Fibroblast of pulmonary artery (primary cell): Measurements from ENCODE around the gene SLC25A20.

Source experiments
- DNase-seq: peaks from one replicate; pipeline ENCODE4 v3.0.0-alpha.2; 2010; ENCODE audit warnings: low read depth
- H3K4me3 ChIP-seq: replicated peaks from 2 replicates; pipeline ENCODE4 v1.5.1; 2011; ENCODE audit warnings: low read depth, mild to moderate bottlenecking, control low read depth, low read length, moderate library complexity
- TF ChIP-seq, protein P1 (sequence below): IDR thresholded peaks from 2 replicates; pipeline ENCODE4 v1.5.1; 2011; ENCODE audit warnings: mild to moderate bottlenecking, control low read depth, low read length, inconsistent platforms; ENCODE audit errors: missing control alignments

The SLC25A20 gene

DNA sequence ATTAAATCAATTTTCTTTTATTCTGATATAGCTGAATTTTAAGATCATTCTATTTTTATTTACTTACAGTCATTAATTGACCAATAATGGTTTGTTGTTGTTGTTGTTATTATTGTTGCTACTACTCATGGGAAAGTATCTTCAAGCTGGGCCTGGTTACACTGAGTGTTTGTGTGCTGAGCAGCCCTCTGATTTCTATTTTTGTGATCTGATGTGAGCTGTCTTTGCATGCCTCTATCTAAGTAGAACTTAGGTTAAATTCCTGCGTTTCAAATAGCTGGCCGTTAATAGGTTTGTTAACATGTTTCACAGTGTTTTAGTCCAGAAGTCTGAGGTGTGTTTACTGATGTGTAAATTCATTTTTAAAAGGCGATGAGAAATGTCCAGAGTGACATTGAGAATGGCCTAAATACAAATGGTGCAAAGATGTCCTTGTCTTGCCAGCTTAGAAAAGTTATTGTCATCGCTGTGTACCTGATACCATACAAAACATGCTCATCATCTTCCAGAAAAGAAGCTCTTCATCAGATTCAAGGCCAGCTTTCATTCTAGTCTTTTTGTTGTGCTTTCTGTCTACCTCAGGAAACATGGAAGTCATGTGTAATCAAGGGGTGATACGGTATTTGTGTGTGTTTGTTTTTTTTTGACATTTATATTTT, 35.8 kb upstream of the SLC25A20 start:
- TF ChIP-seq, protein P1, sequence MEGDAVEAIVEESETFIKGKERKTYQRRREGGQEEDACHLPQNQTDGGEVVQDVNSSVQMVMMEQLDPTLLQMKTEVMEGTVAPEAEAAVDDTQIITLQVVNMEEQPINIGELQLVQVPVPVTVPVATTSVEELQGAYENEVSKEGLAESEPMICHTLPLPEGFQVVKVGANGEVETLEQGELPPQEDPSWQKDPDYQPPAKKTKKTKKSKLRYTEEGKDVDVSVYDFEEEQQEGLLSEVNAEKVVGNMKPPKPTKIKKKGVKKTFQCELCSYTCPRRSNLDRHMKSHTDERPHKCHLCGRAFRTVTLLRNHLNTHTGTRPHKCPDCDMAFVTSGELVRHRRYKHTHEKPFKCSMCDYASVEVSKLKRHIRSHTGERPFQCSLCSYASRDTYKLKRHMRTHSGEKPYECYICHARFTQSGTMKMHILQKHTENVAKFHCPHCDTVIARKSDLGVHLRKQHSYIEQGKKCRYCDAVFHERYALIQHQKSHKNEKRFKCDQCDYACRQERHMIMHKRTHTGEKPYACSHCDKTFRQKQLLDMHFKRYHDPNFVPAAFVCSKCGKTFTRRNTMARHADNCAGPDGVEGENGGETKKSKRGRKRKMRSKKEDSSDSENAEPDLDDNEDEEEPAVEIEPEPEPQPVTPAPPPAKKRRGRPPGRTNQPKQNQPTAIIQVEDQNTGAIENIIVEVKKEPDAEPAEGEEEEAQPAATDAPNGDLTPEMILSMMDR = no peak
- H3K4me3 ChIP-seq = no peak overlapping the region
- DNase-seq = no peak

DNA sequence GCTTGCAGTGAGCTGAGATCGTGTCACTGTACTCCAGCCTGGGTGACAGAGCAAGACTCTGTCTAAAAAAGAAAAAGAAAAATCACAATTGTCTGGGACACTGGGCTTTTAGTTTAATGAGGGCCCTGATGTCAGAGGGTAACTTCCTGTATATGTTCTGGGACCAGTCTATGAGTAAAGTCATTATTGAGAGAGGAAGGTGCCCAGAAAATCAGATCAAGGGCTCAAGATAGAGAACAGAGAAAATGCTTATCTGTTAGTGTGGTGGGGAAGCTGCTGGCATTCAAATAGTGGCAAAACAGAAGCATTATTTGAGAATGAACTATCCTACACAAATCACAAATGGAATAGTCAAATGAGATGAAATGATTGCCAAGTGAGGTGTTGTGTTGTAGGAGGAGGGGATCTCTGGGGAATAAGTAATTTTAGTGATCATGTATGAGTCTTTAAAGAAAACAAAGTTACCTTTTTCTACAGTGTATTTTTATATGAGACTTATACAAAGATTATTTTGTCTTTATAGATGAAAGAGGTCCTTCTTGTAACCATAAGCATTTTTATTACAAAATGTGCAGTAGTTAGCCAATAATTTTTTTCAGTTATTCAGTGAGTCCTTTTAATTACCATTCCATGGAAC, 33.4 kb upstream of the SLC25A20 start:
- TF ChIP-seq, protein P1 = no peak
- no peak overlapping the region for H3K4me3 ChIP-seq
- no peak for DNase-seq

DNA sequence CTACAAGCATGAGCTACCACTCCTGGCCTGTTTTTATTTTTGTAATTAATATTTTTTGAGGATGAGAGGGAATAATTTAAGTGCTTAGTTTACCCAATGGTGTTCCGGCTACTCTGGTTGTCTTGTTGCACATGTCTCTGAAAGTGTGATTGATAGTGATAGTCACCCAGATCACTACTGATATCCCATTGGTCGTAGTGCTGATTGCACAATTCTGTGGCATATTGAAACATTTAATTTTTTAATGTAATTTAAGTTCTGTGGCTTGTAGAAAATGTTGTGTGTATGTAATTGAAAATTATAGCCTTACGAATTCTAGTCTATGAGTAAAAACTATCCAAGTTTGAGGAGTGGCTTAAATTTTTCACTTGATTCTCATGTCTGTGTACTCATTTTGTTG, 31.9 kb upstream of the SLC25A20 start:
- H3K4me3 ChIP-seq = no peak overlapping the region

DNA sequence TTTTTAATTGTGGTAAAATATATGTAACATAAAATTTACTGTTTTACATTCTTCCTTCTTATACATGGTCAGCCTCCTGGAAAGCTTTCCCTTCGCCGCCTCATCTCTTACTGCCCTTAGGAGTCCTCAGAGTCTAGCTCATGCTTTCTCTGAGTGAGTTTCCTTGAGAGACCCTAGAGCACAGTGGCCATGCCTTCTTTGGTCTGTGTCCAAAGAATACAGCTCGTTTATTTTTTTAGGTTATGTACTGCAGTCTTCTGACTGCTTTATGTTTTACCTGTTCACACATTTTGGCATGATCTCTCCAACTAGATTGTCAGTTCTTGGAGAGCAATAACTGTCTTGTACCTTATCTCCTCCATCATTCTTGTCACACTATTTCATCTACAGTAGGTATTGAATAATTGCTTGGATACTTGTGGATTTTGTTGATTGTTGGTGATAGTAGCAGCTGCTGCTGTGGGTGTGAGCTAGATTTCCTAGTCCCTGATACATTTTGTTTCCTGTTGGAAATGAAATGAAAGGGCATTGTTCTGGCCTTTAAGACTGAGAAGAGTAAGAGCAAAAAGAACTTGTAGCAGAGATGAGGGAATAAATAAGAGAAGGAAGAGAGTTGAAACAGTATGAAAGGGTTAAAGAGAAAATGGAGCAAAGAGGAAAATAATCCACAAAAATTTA, 30.8 kb upstream of the SLC25A20 start:
- TF ChIP-seq, protein P1 = no peak
- no peak for DNase-seq
- no peak overlapping the region for H3K4me3 ChIP-seq

More for the DNA sequence above, 31.9 kb upstream of the SLC25A20 start:
- no peak for DNase-seq
- TF ChIP-seq, protein P1 = no peak

DNA sequence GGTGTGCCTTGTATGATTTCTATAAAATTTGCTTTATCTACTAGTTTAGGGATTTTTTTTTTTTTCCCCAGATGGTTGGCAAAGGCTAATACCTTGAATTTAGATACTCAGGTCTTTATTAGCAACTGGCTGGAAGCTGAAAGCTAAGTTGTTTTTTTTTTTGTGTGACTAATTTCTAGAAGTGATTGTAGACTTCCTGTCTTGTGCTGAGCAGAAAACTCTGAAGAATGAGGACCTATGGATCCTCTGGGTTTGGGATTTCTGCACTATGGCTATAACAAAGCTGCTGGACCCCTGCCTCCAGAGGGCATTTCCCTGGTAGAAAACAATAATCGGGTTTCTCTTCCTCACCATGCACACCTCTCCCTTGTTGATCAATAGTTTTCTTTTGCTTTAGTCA, 30.0 kb upstream of the SLC25A20 start:
- peak; percentile 38 for DNase-seq
- TF ChIP-seq, protein P1 = no peak
- no peak overlapping the region for H3K4me3 ChIP-seq

DNA sequence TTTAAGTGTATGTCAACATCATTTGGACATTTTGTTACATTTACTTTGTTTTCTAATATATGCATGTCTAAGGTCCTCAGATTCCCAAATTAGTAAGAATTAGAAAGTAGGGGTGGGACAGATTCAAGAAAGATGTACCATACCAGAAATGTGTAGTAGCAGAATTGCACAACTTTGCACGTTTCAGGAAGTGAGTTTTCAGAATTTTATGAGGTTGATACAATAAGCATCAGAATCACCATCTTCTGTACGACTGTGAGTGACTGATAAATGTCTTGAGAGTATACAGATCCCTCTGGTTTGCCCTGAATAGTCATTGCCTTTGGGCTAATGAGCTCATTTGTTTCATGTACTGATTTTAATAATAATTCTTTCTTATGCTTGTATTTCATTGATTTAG, 29.2 kb upstream of the SLC25A20 start:
- DNase-seq = peak; percentile 45
- TF ChIP-seq, protein P1 = no peak
- no peak overlapping the region for H3K4me3 ChIP-seq
